LNCAP (cell line): Measurements from ENCODE around the gene PARP9.

Experiments
- TF ChIP-seq, protein P1 (sequence below): fragments of 450-650 bp; IDR thresholded peaks from 2 replicates; pipeline ENCODE4 v1.5.1; 2017; ENCODE audit warnings: mild to moderate bottlenecking

PARP9 gene

GRCh38 chr3:122535964-122536631 is 28.0 kb downstream of the PARP9 start:
- TF ChIP-seq, protein P1, sequence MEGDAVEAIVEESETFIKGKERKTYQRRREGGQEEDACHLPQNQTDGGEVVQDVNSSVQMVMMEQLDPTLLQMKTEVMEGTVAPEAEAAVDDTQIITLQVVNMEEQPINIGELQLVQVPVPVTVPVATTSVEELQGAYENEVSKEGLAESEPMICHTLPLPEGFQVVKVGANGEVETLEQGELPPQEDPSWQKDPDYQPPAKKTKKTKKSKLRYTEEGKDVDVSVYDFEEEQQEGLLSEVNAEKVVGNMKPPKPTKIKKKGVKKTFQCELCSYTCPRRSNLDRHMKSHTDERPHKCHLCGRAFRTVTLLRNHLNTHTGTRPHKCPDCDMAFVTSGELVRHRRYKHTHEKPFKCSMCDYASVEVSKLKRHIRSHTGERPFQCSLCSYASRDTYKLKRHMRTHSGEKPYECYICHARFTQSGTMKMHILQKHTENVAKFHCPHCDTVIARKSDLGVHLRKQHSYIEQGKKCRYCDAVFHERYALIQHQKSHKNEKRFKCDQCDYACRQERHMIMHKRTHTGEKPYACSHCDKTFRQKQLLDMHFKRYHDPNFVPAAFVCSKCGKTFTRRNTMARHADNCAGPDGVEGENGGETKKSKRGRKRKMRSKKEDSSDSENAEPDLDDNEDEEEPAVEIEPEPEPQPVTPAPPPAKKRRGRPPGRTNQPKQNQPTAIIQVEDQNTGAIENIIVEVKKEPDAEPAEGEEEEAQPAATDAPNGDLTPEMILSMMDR: no peak

DNA sequence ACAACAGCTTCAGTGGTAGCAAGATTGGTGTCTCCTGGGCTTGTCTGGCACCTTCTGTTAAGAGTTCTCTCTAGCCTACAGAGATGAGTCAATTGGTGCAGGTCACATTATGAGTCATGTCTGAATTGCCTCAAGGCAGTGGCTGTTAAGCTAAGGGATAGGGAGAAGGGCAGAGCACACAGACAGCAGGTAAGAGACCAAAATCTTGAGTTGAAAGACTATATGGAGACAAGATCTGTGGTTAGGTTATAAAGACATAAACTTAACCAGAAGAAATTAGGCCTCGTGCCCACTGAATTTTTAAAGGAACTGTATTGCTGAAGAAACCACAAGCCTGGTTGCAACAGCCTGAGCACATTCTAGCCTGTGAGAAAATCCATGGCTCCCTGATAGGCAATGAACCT is 30.2 kb downstream of the PARP9 start:
- TF ChIP-seq, protein P1: no peak

DNA sequence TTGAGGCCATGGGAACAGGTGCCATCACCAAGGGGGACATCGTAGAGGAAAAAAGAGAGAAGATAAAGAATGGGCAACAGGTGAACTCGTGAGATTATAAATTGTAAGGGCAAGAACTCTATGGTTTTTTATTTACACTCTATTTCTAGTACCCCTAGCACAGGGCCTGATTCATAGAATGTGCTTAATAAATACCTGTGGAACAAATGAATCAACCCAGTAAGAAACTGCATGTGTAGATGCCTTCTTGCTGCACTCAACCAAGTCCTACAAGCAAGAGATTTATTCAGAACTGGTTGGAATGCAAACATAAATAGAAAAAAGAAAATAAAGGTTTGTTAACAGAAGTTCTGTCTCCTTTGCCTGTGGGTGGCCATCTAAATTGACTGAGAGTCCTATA is 30.6 kb downstream of the PARP9 start:
- TF ChIP-seq, protein P1: no peak

- TF ChIP-seq, protein P1: no peak
Observed at GRCh38 chr3:122530164-122530563, 33.9 kb downstream of the PARP9 start.

GRCh38 chr3:122523317-122523716 is 40.8 kb downstream of the PARP9 start:
- TF ChIP-seq, protein P1: no peak

GRCh38 chr3:122520861-122521260 is 43.2 kb downstream of the PARP9 start:
- TF ChIP-seq, protein P1: no peak

GRCh38 chr3:122519693-122520092 is 44.4 kb downstream of the PARP9 start:
- TF ChIP-seq, protein P1: no peak
